MCF 10A (cell line): Measurements from ENCODE around the gene PPFIA2. TPM values are rescaled to one million over a fixed set of nuclear protein-coding genes. Genes with fewer than 3 reads are reported as not detected.
A peak's percentile ranks its signal among the peaks of the same experiment; 100 is the strongest.

Experiments
- BruUV-seq: library from RNA; stranded (reverse); fragments of 400-500 nt; replicated peaks from 2 replicates; lab custom pipeline; 2021; lab: Mats Ljungman, UMichigan
- CTCF ChIA-PET: fragments of 300-600 bp; sonication (Branson Sonifier 250); formaldehyde crosslinking; extraction: SDS; loops from one replicate; lab custom pipeline; 2021; ENCODE audit warnings: antibody characterized with exemption, inconsistent platforms; lab: Yijun Ruan, JAX
- POLR2A ChIA-PET: fragments of 300-600, 350-650 bp; sonication (Branson Sonifier 250); formaldehyde crosslinking; extraction: SDS; loops from one replicate; lab custom pipeline; 2020; ENCODE audit warnings: antibody characterized with exemption, inconsistent platforms; lab: Yijun Ruan, JAX
- DNase-seq: peaks from one replicate; pipeline ENCODE4 v3.0.0-alpha.2; 2018; ENCODE audit not compliant: unreplicated experiment
- H3K27ac Mint-ChIP-seq: one replicate; pipeline ENCODE4 v1.8.0; 2022; ENCODE audit warnings: mild to moderate bottlenecking, low read depth, mixed read lengths; ENCODE audit not compliant: unreplicated experiment
- H3K27me3 Mint-ChIP-seq: one replicate; pipeline ENCODE4 v1.8.0; 2022; ENCODE audit warnings: mixed read lengths; ENCODE audit not compliant: insufficient read depth, unreplicated experiment
- H3K36me3 Mint-ChIP-seq: one replicate; pipeline ENCODE4 v1.8.0; 2022; ENCODE audit warnings: mild to moderate bottlenecking, moderate library complexity, mixed read lengths; ENCODE audit not compliant: insufficient read depth, unreplicated experiment
- H3K4me1 Mint-ChIP-seq: one replicate; pipeline ENCODE4 v1.8.0; 2022; ENCODE audit warnings: mixed read lengths; ENCODE audit not compliant: insufficient read depth, unreplicated experiment
- H3K4me3 Mint-ChIP-seq: one replicate; pipeline ENCODE4 v1.8.0; 2022; ENCODE audit warnings: mild to moderate bottlenecking, moderate library complexity, mixed read lengths; ENCODE audit not compliant: unreplicated experiment
- H3K9me3 Mint-ChIP-seq: one replicate; pipeline ENCODE4 v1.8.0; 2022; ENCODE audit warnings: mixed read lengths; ENCODE audit not compliant: unreplicated experiment
- CTCF ChIP-seq: fragments of 200-600 bp; IDR thresholded peaks from one replicate; pipeline ENCODE4 v1.8.0; 2022; ENCODE audit warnings: antibody characterized with exemption, mild to moderate bottlenecking; ENCODE audit not compliant: unreplicated experiment
- intact Hi-C: fragments of 100-400 bp; cut with micrococcal nuclease; formaldehyde crosslinking; loops from 2 replicates; pipeline ENCODE4 v1.14.1; 2022
- total RNA-seq: library from RNA; stranded (reverse); gene quantifications from 2 replicates; pipeline ENCODE4 v1.2.3, GENCODE V29; 2022

PPFIA2 gene
- total RNA-seq, 1 experiment from 2014 or later, result 2.2 TPM

GRCh38 chr12:81492131-81492720 is 266.9 kb downstream of the PPFIA2 start:
- CTCF ChIA-PET, result interaction anchor here (0.7 kb wide), 2 partner anchors 651 to 957 kb away, joined by 3 read pairs; no protein-coding TSS in a partner anchor
- DNase-seq, result peak; percentile 11
- intact Hi-C loops, result no loop called here
- Mint-ChIP-seq H3K9me3 (no peaks in the 10 kb centered on the region), H3K4me3 (no peak overlapping the region), H3K36me3 (no peaks in the 10 kb centered on the region), H3K27ac (no peak overlapping the region), H3K4me1 (no peaks in the 10 kb centered on the region), H3K27me3 (no peaks in the 10 kb centered on the region)
- no peak for TF ChIP-seq CTCF
- BruUV-seq, result no TSS peak
- POLR2A ChIA-PET, result no interaction called here

GRCh38 chr12:81472934-81473333 is 286.2 kb downstream of the PPFIA2 start:
- TF ChIP-seq CTCF, result no peak
- no peak for DNase-seq
- intact Hi-C loops, result no loop called here
- Mint-ChIP-seq H3K27ac (no peak overlapping the region), H3K27me3 (peaks cover 12% of the 10 kb centered on the region), H3K36me3 (no peaks in the 10 kb centered on the region), H3K4me3 (no peak overlapping the region), H3K9me3 (peaks cover 1% of the 10 kb centered on the region), H3K4me1 (no peaks in the 10 kb centered on the region)
- CTCF ChIA-PET, result no interaction called here
- POLR2A ChIA-PET, result no interaction called here
- no TSS peak for BruUV-seq

- Mint-ChIP-seq H3K27ac (no peak overlapping the region), H3K36me3 (no peaks in the 10 kb centered on the region), H3K27me3 (no peaks in the 10 kb centered on the region), H3K9me3 (no peaks in the 10 kb centered on the region), H3K4me1 (no peaks in the 10 kb centered on the region), H3K4me3 (no peak overlapping the region)
- ChIA-PET CTCF (interaction anchor here (0.7 to 3.7 kb wide), 2 partner anchors 19 to 98 kb away, joined by 3 to 17 read pairs; no protein-coding TSS in a partner anchor), POLR2A (no interaction called here)
- no TSS peak for BruUV-seq
- intact Hi-C loops, result no loop called here
- TF ChIP-seq CTCF, result no peak
- no peak for DNase-seq
Observed at GRCh38 chr12:81470923-81471322, 288.2 kb downstream of the PPFIA2 start.

- no peak for TF ChIP-seq CTCF
- CTCF ChIA-PET, result interaction anchor here (3.7 kb wide), 1 partner anchor 17 kb away, joined by 17 read pairs; no protein-coding TSS in a partner anchor
- POLR2A ChIA-PET, result interaction anchor here (0.7 kb wide), 1 partner anchor 49 kb away, joined by 3 read pairs; no protein-coding TSS in a partner anchor
- Mint-ChIP-seq H3K27me3 (peaks cover 13% of the 10 kb centered on the region), H3K4me1 (no peaks in the 10 kb centered on the region), H3K4me3 (no peak overlapping the region), H3K9me3 (no peaks in the 10 kb centered on the region), H3K36me3 (no peaks in the 10 kb centered on the region), H3K27ac (no peak overlapping the region)
- no TSS peak for BruUV-seq
- DNase-seq, result peak; percentile 45
- intact Hi-C loops, result no loop called here
Observed at GRCh38 chr12:81468206-81468605, 290.9 kb downstream of the PPFIA2 start.
